ENCODE data around the gene GPR65.
"Not testable (repeated sequence)": the region's sequence is repeated elsewhere in the genome, so short reads cannot be mapped to it uniquely, and the experiment has no call there.

Gene GPR65

GRCh38 chr14:88005978-88006851, 1.3 kb downstream of the GPR65 start:
- DNase-seq = no peak

GRCh38 chr14:88007608-88008007, 2.7 kb downstream of the GPR65 start:
- no peak for DNase-seq

GRCh38 chr14:88008039-88008742, 3.3 kb downstream of the GPR65 start:
- DNase-seq = no peak

GRCh38 chr14:88009486-88009885, 4.6 kb downstream of the GPR65 start:
- DNase-seq = no peak

- no peak for DNase-seq
These were observed 5.4 kb downstream of the GPR65 start for GRCh38 chr14:88010331-88010730.

GRCh38 chr14:88012495-88012894, 7.6 kb downstream of the GPR65 start:
- DNase-seq = no peak

GRCh38 chr14:88013750-88014349, 8.9 kb downstream of the GPR65 start:
- DNase-seq = peak; percentile 72

- no peak for DNase-seq
These were observed 11.8 kb downstream of the GPR65 start for GRCh38 chr14:88016768-88017167.

- no peak for DNase-seq
These were observed 12.6 kb downstream of the GPR65 start for GRCh38 chr14:88017535-88017934.

GRCh38 chr14:88023658-88024187, 18.8 kb downstream of the GPR65 start:
- no peak for DNase-seq

- not testable (repeated sequence) for DNase-seq
These were observed 19.5 kb downstream of the GPR65 start for GRCh38 chr14:88024252-88025086.

- DNase-seq = no peak
These were observed 20.4 kb downstream of the GPR65 start for GRCh38 chr14:88025313-88025712.

- no peak for DNase-seq
These were observed 22.0 kb downstream of the GPR65 start for GRCh38 chr14:88026890-88027289.

- no peak for DNase-seq
These were observed 24.6 kb downstream of the GPR65 start for GRCh38 chr14:88029500-88029899.

- no peak for DNase-seq
These were observed 25.1 kb downstream of the GPR65 start for GRCh38 chr14:88030079-88030478.

GRCh38 chr14:88030892-88031291, 26.0 kb downstream of the GPR65 start:
- DNase-seq = no peak

GRCh38 chr14:88032373-88032772, 27.4 kb downstream of the GPR65 start:
- no peak for DNase-seq

- DNase-seq = no peak
These were observed 29.1 kb downstream of the GPR65 start for GRCh38 chr14:88034076-88034475.

- no peak for DNase-seq
These were observed 31.5 kb downstream of the GPR65 start for GRCh38 chr14:88036422-88036821.

- DNase-seq = no peak
These were observed 32.4 kb downstream of the GPR65 start for GRCh38 chr14:88037325-88037724.

GRCh38 chr14:88039197-88039596, 34.3 kb downstream of the GPR65 start:
- no peak for DNase-seq

GRCh38 chr14:88040146-88040545, 35.2 kb downstream of the GPR65 start:
- DNase-seq = no peak
